Osteoblast (primary cell): Measurements from ENCODE around the gene NADSYN1. TPM values are rescaled to one million over a fixed set of nuclear protein-coding genes. Genes with fewer than 3 reads are reported as not detected.

Experiments used
- DNase-seq: peaks from one replicate; pipeline ENCODE4 v3.0.0; 2011; ENCODE audit warnings: low spot score, mixed read lengths; ENCODE audit not compliant: insufficient read length; ENCODE audit errors: missing footprints
- H2AFZ ChIP-seq: 2 replicates; pipeline ENCODE4 v1.6.0; 2011; ENCODE audit warnings: mild to moderate bottlenecking, low read length
- H3K27ac ChIP-seq: 2 replicates; pipeline ENCODE4 v1.5.1; 2011; ENCODE audit warnings: mild to moderate bottlenecking, low read depth, low read length, moderate library complexity
- H3K27me3 ChIP-seq: 2 replicates; pipeline ENCODE4 v1.6.0; 2012; ENCODE audit warnings: mild to moderate bottlenecking, control low read depth, inconsistent platforms, low read length, moderate library complexity; ENCODE audit not compliant: insufficient read depth
- H3K36me3 ChIP-seq: 2 replicates; pipeline ENCODE4 v1.5.1; 2011; ENCODE audit warnings: mild to moderate bottlenecking, low read length, control low read depth, moderate library complexity; ENCODE audit not compliant: insufficient read depth
- H3K4me1 ChIP-seq: 2 replicates; pipeline ENCODE4 v1.5.1; 2011; ENCODE audit warnings: mild to moderate bottlenecking, low read length, control low read depth, moderate library complexity; ENCODE audit not compliant: insufficient read depth
- H3K4me2 ChIP-seq: 2 replicates; pipeline ENCODE4 v1.6.0; 2011; ENCODE audit warnings: mild to moderate bottlenecking, low read length; ENCODE audit not compliant: insufficient read depth
- H3K4me3 ChIP-seq: fragments of 200-600 bp; sonication (generic); 3 replicates; pipeline ENCODE4 v1.5.1; 2012; ENCODE audit warnings: mild to moderate bottlenecking, low read length, inconsistent platforms; ENCODE audit not compliant: insufficient read depth
- H3K79me2 ChIP-seq: 2 replicates; pipeline ENCODE4 v1.6.0; 2012; ENCODE audit warnings: mild to moderate bottlenecking, low read length, control low read depth, inconsistent platforms; ENCODE audit not compliant: insufficient read depth
- H3K9me3 ChIP-seq: 2 replicates; pipeline ENCODE4 v1.5.1; 2011; ENCODE audit warnings: low read depth, low read length, control low read depth
- H4K20me1 ChIP-seq: 2 replicates; pipeline ENCODE4 v1.6.0; 2012; ENCODE audit warnings: mild to moderate bottlenecking, low read length, control low read depth; ENCODE audit not compliant: insufficient read depth
- CTCF ChIP-seq: IDR thresholded peaks from 2 replicates; pipeline ENCODE4 v1.5.1; 2011; ENCODE audit warnings: mild to moderate bottlenecking, low read depth, low read length, moderate library complexity; ENCODE audit errors: extremely low read depth
- total RNA-seq: library from RNA; depleted of rRNA; stranded (reverse); fragments of >200 nt; gene quantifications from 2 replicates; pipeline ENCODE4 v1.2.3, GENCODE V29; 2012

NADSYN1 gene
- total RNA-seq, 1 donor = 81.1 TPM

- DNase-seq = no peak
- TF ChIP-seq CTCF = no peak
- Histone ChIP-seq H3K4me1 (no peaks in the 10 kb centered on the region), H3K27me3 (no peaks in the 10 kb centered on the region), H3K79me2 (no peaks in the 10 kb centered on the region), H3K9me3 (no peaks in the 10 kb centered on the region), H3K36me3 (peaks cover 20% of the 10 kb centered on the region), H3K4me3 (no peak overlapping the region), H2AFZ (no peak overlapping the region), H4K20me1 (no peaks in the 10 kb centered on the region), H3K4me2 (no peak overlapping the region), H3K27ac (no peak overlapping the region)
Observed at GRCh38 chr11:71441251-71441650, 11.8 kb upstream of the NADSYN1 start.

GRCh38 chr11:71442123-71442522, 10.9 kb upstream of the NADSYN1 start:
- Histone ChIP-seq H3K9me3 (no peaks in the 10 kb centered on the region), H3K4me2 (no peak overlapping the region), H3K27ac (no peak overlapping the region), H2AFZ (no peak overlapping the region), H3K27me3 (no peaks in the 10 kb centered on the region), H3K4me1 (peaks cover 3% of the 10 kb centered on the region), H3K79me2 (no peaks in the 10 kb centered on the region), H4K20me1 (peaks cover 3% of the 10 kb centered on the region), H3K4me3 (no peak overlapping the region), H3K36me3 (peaks cover 20% of the 10 kb centered on the region)
- no peak for TF ChIP-seq CTCF
- DNase-seq = no peak

GRCh38 chr11:71442880-71443279, 10.1 kb upstream of the NADSYN1 start:
- H3K27me3 ChIP-seq = no peaks in the 10 kb centered on the region
- peaks cover 11% of the 10 kb centered on the region for H3K4me1 ChIP-seq
- H2AFZ ChIP-seq = no peak overlapping the region
- H3K4me2 ChIP-seq = no peak overlapping the region
- H3K9me3 ChIP-seq = no peaks in the 10 kb centered on the region
- H4K20me1 ChIP-seq = peaks cover 3% of the 10 kb centered on the region
- H3K4me3 ChIP-seq = no peak overlapping the region
- no peaks in the 10 kb centered on the region for H3K79me2 ChIP-seq
- TF ChIP-seq CTCF = no peak
- H3K27ac ChIP-seq = no peak overlapping the region
- DNase-seq = no peak
- H3K36me3 ChIP-seq = peaks cover 20% of the 10 kb centered on the region

GRCh38 chr11:71443736-71444445, 9.1 kb upstream of the NADSYN1 start:
- H3K4me3 ChIP-seq = no peak overlapping the region
- H3K4me1 ChIP-seq = peaks cover 11% of the 10 kb centered on the region
- TF ChIP-seq CTCF = no peak
- H3K27me3 ChIP-seq = no peaks in the 10 kb centered on the region
- DNase-seq = no peak
- peaks cover 3% of the 10 kb centered on the region for H4K20me1 ChIP-seq
- H3K9me3 ChIP-seq = no peaks in the 10 kb centered on the region
- peaks cover 5% of the 10 kb centered on the region for H3K79me2 ChIP-seq
- no peak overlapping the region for H3K4me2 ChIP-seq
- no peak overlapping the region for H2AFZ ChIP-seq
- H3K27ac ChIP-seq = no peak overlapping the region
- H3K36me3 ChIP-seq = peaks cover 15% of the 10 kb centered on the region
